H1 (cell line): ENCODE measurements around the gene ZNF648. TPM values are rescaled to one million over a fixed set of nuclear protein-coding genes. Genes with fewer than 3 reads are reported as not detected.

ENCODE experiments used
- GABPA ChIP-seq: IDR thresholded peaks from 2 replicates; pipeline ENCODE4 v1.6.1; 2011; ENCODE audit warnings: mild to moderate bottlenecking, low read length, moderate library complexity, borderline replicate concordance; ENCODE audit not compliant: insufficient read depth
- SAP30 ChIP-seq: fragments of 300-600 bp; sonication (generic); IDR thresholded peaks from 2 replicates; pipeline ENCODE4 v1.7.1; 2012; ENCODE audit warnings: low read length, moderate library complexity, mild to moderate bottlenecking, inconsistent platforms; ENCODE audit not compliant: insufficient read depth, insufficient replicate concordance
- TAF7 ChIP-seq: optimal IDR thresholded peaks from 2 replicates; pipeline ENCODE3; 2011; ENCODE audit warnings: low read depth, mild to moderate bottlenecking, inconsistent platforms, low read length, moderate library complexity, borderline replicate concordance
- polyA plus RNA-seq, 7 experiments: library from polyadenylated mRNA; depleted of rRNA in 3 of 7; stranded (reverse) in 5 of 7; unstranded in 2 of 7; fragments of >200 nt in 5 of 7; fragments of 200-250 nt in 2 of 7; gene quantifications; 1 replicate in 5 of 7; 2 replicates in 1 of 7; 4 replicates in 1 of 7; pipeline versions ENCODE4 v1.2.1 to v1.2.3, GENCODE V29; 2011 to 2013; ENCODE audit warnings: missing spikeins in 2 of 7, mixed read lengths in 2 of 7
- total RNA-seq: library from RNA; stranded (reverse); fragmentation: NEBNext Ultra II Directional; extraction: Animal tissue kit (Norgen Biotek cat#: 25700); gene quantifications from 2 replicates; pipeline ENCODE4 v1.2.1, GENCODE V29; 2021

The ZNF648 gene
- total and polyA plus RNA-seq, 2 of the 8 experiments (the other 6 are each of a cell fraction or from before 2014, with no cell fraction given), result 0.20 to 0.53 TPM

- TF ChIP-seq GABPA, result no peak
- no peak for TF ChIP-seq TAF7
- no peak for TF ChIP-seq SAP30
These were observed 29.3 kb downstream of the ZNF648 start (continued) for GRCh38 chr1:182032251-182032650.
